Fibroblast of skin of abdomen (primary cell): ENCODE measurements around the gene LRRTM4.
A peak's percentile ranks its signal among the peaks of the same experiment; 100 is the strongest.

ENCODE experiments used
- DNase-seq: peaks from one replicate; pipeline ENCODE4 v3.0.0-alpha.2; 2013

The LRRTM4 gene

GRCh38 chr2:76980067-76980787, 541.9 kb downstream of the LRRTM4 start:
- no peak for DNase-seq

DNA sequence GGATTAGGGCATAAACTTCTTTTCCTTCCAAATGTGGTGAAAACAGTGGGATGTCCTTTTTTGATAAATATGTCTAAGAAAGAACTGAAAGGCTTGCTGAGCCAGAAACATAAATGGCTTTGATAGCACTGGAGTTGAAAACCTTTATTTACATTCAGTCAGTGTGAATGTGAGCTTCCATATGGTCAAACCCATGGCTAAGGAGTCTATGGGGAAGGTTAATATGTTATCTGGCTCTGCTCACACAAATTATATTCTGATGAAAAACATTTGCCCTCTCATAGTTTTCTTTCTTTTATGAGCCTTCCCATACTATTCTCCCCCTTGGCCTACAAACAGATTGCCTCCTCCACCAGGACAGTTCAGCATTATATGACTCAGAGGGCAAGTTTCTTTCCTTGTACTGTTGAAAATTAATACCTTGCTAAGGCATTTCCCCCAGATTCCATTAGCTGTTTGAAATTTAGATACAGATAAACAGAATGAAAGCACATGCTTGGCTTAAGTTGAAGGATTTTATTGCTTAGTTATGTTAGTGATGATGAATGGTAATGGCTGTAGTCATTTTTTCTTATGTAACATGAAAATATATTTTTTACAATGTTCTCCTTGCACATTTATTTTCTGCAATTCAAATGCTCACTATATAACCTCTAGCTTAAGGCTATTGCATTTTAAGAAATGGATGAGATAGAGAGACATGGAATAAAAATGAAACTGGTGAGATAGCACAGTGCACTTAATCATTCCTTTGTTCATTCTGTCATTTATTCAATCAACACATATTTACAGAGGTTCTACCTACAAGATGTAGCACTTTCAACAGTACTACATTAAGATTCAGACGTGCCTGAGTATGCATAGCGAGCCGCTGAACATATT, 544.1 kb downstream of the LRRTM4 start:
- no peak for DNase-seq

DNA sequence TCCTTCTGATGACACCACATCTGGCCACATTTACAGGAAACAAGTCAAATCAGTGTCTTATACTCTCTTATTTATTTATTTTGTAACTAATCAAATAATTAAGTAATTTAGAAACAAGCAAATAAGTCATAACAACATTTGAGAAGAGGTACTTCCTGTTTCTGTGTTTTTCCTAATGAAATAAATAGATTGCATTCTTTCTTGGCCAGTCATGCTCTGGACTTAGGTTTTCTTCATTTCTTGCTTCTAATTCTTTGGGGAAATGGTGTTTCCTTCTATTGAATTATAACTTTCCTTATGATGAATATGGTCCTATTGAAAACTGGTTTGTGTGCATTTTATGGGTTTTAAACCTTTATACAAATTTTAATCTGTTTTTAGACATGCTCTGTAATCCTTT, 546.4 kb downstream of the LRRTM4 start:
- DNase-seq = no peak

- DNase-seq = no peak
Observed at GRCh38 chr2:76973610-76974009, 548.6 kb downstream of the LRRTM4 start.

DNA sequence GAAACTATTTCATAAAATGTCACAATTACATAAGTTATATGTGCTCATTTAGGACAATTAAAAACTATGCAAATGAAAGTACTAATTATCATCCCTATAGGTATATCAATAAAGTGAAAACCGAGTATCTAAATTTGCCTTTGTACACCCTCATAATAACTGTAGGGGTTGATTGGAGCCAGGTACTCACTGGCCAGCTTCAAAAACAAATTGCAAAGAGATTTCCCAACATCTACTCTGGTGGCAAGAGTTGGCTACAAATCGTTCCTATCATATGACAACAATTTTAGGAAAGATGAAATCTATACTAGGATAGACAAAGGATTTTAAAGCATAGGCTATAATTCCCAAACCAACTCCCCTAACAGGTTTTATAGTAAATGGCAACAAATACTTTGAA, 556.4 kb downstream of the LRRTM4 start:
- no peak for DNase-seq

DNA sequence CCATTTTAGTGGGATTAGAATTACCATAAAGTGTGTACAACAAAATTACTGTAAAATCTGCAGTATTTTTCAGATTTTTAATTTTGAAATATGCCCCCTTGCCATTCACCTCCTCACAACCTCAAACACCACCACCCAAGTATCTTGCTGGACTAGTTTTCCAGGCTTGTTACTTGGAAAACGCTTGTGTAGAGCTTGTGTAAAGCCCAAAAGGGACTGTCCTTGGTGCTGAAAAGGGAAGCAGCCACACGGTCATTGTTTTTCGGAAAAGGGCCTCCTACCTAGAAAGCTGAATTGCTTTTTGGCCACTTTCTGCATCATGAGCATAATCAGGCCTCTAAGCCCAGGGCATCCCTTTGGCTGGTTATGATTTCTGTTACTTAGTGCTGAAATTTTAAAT, 563.4 kb downstream of the LRRTM4 start:
- DNase-seq = no peak

GRCh38 chr2:76953733-76954347, 568.3 kb downstream of the LRRTM4 start:
- DNase-seq = peak; percentile 3

DNA sequence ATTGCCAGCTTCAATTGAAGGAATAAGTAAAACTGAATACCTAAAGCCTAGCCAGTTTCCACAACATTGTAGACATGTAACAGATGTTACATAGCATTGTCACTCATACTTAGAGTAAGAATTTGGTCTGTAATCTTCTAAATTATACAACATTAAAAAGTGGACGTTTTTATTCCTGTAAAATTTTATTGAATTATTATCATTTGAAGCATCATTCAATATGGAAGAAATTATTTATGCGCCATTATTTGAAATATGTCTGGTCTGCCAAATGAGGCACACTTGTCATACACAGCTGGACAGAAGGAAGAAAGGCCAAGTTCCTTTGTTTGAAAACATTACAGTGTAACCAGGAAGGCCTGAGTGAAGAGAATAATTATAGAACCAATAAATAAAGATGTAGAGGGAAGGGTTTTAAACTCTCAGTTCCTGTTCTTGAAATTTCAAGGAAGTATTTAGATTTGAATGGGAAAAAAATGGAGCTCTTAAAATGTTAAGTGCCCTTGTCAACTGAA, 575.5 kb downstream of the LRRTM4 start:
- DNase-seq = no peak

DNA sequence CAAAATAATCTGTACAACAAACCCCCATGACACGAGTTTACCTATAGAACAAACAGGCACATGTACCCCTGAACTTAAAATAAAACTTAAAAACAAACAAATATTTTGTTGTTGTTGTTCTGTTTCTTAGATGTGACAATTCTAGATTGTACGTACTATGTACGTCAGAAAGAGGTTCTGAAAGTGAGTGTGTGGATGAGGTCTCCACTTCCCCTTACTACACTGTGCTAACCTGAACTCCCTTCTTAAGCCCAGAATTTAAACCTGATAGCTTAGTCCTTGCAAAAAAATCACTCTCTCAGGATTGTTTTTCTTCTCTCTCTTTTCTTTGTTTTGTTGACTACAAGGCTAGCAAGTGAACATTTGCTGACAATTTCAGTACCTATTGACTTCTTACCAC, 581.6 kb downstream of the LRRTM4 start:
- no peak for DNase-seq

DNA sequence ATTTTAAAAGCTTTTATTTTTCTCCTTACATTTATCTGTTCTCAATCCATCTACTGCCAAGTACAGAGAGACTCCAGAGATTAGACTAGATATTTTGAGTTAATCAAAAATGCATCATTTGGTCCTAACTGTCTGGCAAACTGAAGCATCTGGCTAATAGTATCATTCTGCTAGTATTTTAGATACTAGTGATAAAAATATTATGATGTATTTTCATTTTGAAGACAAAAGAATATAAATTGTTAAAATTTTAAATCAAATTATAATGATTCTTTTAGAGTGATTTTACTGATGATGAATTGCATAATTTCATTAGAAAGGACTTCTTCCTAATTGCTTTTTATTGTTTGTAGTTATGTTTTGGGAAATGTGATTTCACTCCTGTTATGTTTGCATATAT, 584.0 kb downstream of the LRRTM4 start:
- no peak for DNase-seq

DNA sequence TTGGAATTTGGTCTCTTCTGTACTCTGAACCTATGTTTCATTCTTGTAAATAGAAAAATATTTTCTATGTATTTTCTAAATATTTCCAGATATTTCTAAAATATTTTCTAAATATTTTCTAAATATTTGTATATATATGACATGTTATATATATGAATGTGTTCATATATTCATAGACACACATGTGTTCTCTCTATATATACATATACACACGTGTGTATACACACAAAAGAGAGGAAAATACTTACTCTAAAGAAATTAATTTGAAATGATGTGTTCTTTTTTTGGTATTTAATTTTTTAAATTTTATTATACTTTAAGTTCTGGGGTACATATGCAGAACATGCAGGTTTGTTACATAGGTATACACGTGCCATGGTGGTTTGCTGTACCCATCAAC, 589.6 kb downstream of the LRRTM4 start:
- no peak for DNase-seq

GRCh38 chr2:76930056-76930744, 592.0 kb downstream of the LRRTM4 start:
- DNase-seq = no peak

DNA sequence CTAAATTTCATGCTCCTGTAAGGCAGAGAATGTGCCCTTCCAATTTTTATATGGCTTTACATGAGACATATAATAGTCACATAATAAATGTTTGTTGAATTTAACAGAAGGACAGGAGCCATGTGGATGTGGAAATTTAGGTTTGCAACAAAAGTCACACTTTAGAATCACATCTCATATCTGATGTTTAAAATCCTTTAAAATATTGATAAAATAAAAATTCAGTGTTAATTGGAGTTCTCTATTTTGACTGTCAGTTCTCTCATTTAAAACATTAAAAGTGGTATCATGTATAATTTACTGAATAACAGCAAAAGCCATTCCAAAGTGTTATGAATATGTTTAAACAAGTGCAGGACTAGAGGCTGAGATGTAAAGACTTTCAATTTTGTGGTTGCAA, 594.1 kb downstream of the LRRTM4 start:
- DNase-seq = no peak

DNA sequence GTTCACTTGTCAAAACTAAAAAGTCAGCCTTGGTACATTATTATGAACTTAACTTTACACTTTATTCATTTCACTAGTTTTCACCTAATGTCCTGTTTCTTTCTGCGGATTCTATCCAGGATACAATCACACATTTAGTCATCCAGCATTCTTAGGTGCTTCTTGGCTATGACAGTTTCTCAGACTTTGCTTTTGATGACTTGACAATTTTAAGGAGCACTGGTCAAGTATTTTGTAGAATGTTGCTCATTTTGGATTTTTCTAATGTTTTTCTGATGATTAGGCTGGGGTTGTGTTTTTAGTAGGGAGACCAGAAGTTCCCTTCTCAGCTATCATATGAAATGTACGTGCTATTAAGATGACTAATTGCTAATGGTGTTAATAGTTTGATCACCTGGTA, 601.2 kb downstream of the LRRTM4 start:
- DNase-seq = no peak

DNA sequence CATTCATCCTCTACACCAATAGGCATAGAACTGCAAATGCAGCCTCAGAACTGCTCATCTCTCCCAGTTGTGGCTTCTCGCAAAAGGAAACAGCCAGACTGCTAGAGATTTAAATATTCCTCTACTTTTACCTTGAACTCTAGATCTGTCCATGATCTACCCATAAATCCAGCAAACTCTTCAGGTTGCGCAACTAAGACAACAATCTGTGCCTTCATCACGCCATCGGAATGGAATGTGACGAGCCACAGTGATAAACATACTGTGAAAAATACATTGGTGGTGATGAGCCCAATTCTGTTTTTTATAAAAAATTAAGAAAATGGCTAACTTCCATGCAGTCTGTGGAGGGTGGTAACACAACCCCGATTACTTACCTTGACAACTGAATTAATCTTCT, 626.7 kb downstream of the LRRTM4 start:
- no peak for DNase-seq

GRCh38 chr2:76870581-76870980, 651.6 kb downstream of the LRRTM4 start:
- no peak for DNase-seq

- peak; percentile 1 for DNase-seq
Observed at GRCh38 chr2:76870011-76870410, 652.2 kb downstream of the LRRTM4 start.

GRCh38 chr2:76867854-76868253, 654.3 kb downstream of the LRRTM4 start:
- DNase-seq = peak; percentile 26

GRCh38 chr2:76866464-76866863, 655.7 kb downstream of the LRRTM4 start:
- DNase-seq = no peak

- DNase-seq = no peak
Observed at GRCh38 chr2:76862901-76863300, 659.3 kb downstream of the LRRTM4 start.

GRCh38 chr2:76861708-76862107, 660.5 kb downstream of the LRRTM4 start:
- DNase-seq = no peak

- no peak for DNase-seq
Observed at GRCh38 chr2:76851000-76851399, 671.2 kb downstream of the LRRTM4 start.

- DNase-seq = no peak
Observed at GRCh38 chr2:76849086-76849485, 673.1 kb downstream of the LRRTM4 start.
